ENCODE data around the gene PLIN1. TPM values are rescaled to one million over a fixed set of nuclear protein-coding genes. Genes with fewer than 3 reads are reported as not detected.
A peak's percentile ranks its signal among the peaks of the same experiment; 100 is the strongest.

Gene PLIN1
- polyA plus RNA-seq, 1 donor (not counting 4 experiments of a cell fraction or from before 2014, with no cell fraction given) = 0.30 TPM

DNA sequence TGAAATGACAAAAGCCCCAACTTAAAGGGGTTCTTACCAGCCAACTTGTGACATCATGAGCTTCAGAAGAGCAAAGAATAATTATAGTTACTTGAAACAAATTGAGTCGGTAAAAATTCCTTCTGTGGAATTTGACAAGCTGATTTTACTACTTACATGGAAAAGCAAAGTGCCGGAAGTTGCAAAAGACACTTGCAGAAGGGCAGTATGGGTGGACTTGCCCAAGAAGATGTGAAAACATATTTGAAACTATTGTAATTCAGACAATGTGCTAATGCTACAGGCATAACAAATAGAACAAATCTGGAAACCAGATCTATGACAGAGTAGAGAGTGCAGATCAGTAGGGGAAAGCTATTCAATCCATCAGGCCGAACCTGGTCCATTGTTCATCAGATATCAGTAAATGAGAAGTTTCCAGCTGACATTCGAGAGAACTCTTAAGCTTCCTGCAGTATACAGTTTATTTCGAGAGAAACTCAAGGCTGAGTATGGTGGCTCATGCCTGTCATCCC lies 21.4 kb downstream of the PLIN1 start:
- Histone ChIP-seq H3K27me3 (ENCODE audit: control insufficient read depth, extremely low read depth, insufficient read depth, low read length) (peaks cover 6% of the 10 kb centered on the region), H3K79me2 (ENCODE audit: control insufficient read depth, insufficient read depth, low read length) (no peaks in the 10 kb centered on the region), H3K36me3 (ENCODE audit: control insufficient read depth in 2 of 2, extremely low read depth in 1 of 2, insufficient read depth in 2 of 2, low read length in 2 of 2) (no peaks in the 10 kb centered on the region), H3K4me2 (ENCODE audit: control insufficient read depth, extremely low read depth, insufficient read depth, low read depth, low read length) (no peak overlapping the region), H3K9ac (ENCODE audit: control insufficient read depth, extremely low read depth, insufficient read depth, low read length) (no peak overlapping the region), H3K9me3 (ENCODE audit: control insufficient read depth, low read depth, low read length) (no peaks in the 10 kb centered on the region), H2AFZ (ENCODE audit: control insufficient read depth, low read length) (no peak overlapping the region), H3K9me1 (ENCODE audit: control insufficient read depth, extremely low read depth, insufficient read depth, low read length) (no peaks in the 10 kb centered on the region), H3K27ac (ENCODE audit: control insufficient read depth, insufficient read depth, low read length) (no peak overlapping the region), H3K4me1 (ENCODE audit: control insufficient read depth, extremely low read depth, insufficient read depth, low read length) (peaks cover 7% of the 10 kb centered on the region), H4K20me1 (ENCODE audit: control insufficient read depth, extremely low read depth, insufficient read depth, low read length) (no peaks in the 10 kb centered on the region), H3K4me3 (ENCODE audit: control insufficient read depth in 2 of 3, extremely low read depth in 1 of 3, insufficient read depth in 2 of 3, low read depth in 1 of 3, low read length in 3 of 3) (no peak overlapping the region)
- dilution Hi-C loops (cut with MboI; ENCODE audit: extremely low pct_ligation_motif_present, low sequenced_read_pairs) = no loop called here
- no peak for TF ChIP-seq EZH2 (IDR thresholded peaks at IDR 0.05; ENCODE audit: low read length)
- TF ChIP-seq, protein P1, sequence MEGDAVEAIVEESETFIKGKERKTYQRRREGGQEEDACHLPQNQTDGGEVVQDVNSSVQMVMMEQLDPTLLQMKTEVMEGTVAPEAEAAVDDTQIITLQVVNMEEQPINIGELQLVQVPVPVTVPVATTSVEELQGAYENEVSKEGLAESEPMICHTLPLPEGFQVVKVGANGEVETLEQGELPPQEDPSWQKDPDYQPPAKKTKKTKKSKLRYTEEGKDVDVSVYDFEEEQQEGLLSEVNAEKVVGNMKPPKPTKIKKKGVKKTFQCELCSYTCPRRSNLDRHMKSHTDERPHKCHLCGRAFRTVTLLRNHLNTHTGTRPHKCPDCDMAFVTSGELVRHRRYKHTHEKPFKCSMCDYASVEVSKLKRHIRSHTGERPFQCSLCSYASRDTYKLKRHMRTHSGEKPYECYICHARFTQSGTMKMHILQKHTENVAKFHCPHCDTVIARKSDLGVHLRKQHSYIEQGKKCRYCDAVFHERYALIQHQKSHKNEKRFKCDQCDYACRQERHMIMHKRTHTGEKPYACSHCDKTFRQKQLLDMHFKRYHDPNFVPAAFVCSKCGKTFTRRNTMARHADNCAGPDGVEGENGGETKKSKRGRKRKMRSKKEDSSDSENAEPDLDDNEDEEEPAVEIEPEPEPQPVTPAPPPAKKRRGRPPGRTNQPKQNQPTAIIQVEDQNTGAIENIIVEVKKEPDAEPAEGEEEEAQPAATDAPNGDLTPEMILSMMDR (optimal IDR thresholded peaks at IDR 0.05 in 1 of 3, IDR thresholded peaks at IDR 0.05 in 1 of 3, conservative IDR thresholded peaks at IDR 0.05 in 1 of 3; ENCODE audit: extremely low read depth in 1 of 3, insufficient read depth in 2 of 3, low read length in 3 of 3) = no peak
- no peak for FAIRE-seq
- DNase-seq (ENCODE audit: low read depth, low spot score) = no peak

DNA sequence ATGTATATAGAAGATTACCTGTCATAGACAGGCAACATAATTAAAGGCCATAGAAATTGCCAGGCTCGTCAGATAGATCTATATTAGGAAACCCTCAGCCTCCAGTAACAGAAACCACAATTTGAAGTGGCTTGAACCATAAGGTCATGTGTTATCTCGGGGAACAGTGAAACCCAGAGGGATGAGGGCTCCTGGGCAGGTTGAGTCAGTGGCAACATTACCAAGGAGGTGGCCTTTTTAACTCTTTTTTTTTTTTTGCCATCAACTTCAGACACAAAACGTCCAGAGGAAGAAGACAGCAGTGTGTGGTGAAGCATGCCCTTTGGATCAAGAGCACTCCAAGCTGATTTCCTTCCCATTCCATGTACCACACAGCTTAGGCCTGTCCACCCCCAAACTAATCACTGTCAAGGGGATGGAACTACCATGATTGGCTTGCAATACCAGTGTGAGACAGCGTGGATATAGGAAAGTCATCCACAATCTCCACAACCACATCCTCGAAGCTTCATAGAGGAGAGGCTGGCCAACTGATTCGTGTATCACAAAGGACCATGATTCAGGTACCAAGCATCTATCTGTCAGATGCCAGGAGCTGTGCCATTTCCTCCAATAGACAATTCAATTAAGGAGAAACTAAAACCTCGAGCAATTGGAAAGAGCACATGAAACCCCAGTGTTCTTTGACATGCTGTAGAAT lies 22.9 kb downstream of the PLIN1 start:
- H3K27ac ChIP-seq (ENCODE audit: control insufficient read depth, insufficient read depth, low read length) = no peak overlapping the region
- no peaks in the 10 kb centered on the region for H3K9me1 ChIP-seq (ENCODE audit: control insufficient read depth, extremely low read depth, insufficient read depth, low read length)
- FAIRE-seq = peak; percentile 72
- dilution Hi-C loops (cut with MboI; ENCODE audit: extremely low pct_ligation_motif_present, low sequenced_read_pairs) = no loop called here
- DNase-seq (ENCODE audit: low read depth, low spot score) = no peak
- no peak overlapping the region for H3K4me3 ChIP-seq (ENCODE audit: control insufficient read depth in 2 of 3, extremely low read depth in 1 of 3, insufficient read depth in 2 of 3, low read depth in 1 of 3, low read length in 3 of 3)
- no peak overlapping the region for H3K9ac ChIP-seq (ENCODE audit: control insufficient read depth, extremely low read depth, insufficient read depth, low read length)
- H4K20me1 ChIP-seq (ENCODE audit: control insufficient read depth, extremely low read depth, insufficient read depth, low read length) = no peaks in the 10 kb centered on the region
- H3K4me2 ChIP-seq (ENCODE audit: control insufficient read depth, extremely low read depth, insufficient read depth, low read depth, low read length) = no peak overlapping the region
- H3K4me1 ChIP-seq (ENCODE audit: control insufficient read depth, extremely low read depth, insufficient read depth, low read length) = peaks cover 3% of the 10 kb centered on the region
- no peak overlapping the region for H2AFZ ChIP-seq (ENCODE audit: control insufficient read depth, low read length)
- no peaks in the 10 kb centered on the region for H3K36me3 ChIP-seq (ENCODE audit: control insufficient read depth in 2 of 2, extremely low read depth in 1 of 2, insufficient read depth in 2 of 2, low read length in 2 of 2)
- no peaks in the 10 kb centered on the region for H3K9me3 ChIP-seq (ENCODE audit: control insufficient read depth, low read depth, low read length)
- H3K27me3 ChIP-seq (ENCODE audit: control insufficient read depth, extremely low read depth, insufficient read depth, low read length) = peaks cover 6% of the 10 kb centered on the region
- H3K79me2 ChIP-seq (ENCODE audit: control insufficient read depth, insufficient read depth, low read length) = no peaks in the 10 kb centered on the region
- TF ChIP-seq, protein P1 (optimal IDR thresholded peaks at IDR 0.05 in 1 of 3, IDR thresholded peaks at IDR 0.05 in 1 of 3, conservative IDR thresholded peaks at IDR 0.05 in 1 of 3; ENCODE audit: extremely low read depth in 1 of 3, insufficient read depth in 2 of 3, low read length in 3 of 3) = no peak
- no peak for TF ChIP-seq EZH2 (IDR thresholded peaks at IDR 0.05; ENCODE audit: low read length)
